Measurements from ENCODE around the gene PARD3B.

GRCh38 chr2:205535001-205535400 is 989.7 kb downstream of the PARD3B start:
- TF ChIP-seq POLR2A (IDR thresholded peaks at IDR 0.05; ENCODE audit: low read depth, low read length) (no peak), POLR2AphosphoS5 (IDR thresholded peaks at IDR 0.05; ENCODE audit: low read depth, low read length) (no peak)

Data from GM12892 (cell line).